Ectodermal cell (in vitro differentiated cells): ENCODE results near the gene C2orf92.

Source experiments
- H3K27ac ChIP-seq: 2 replicates; pipeline ENCODE4 v1.7.0; 2013; ENCODE audit warnings: mild to moderate bottlenecking, low read depth, low read length; ENCODE audit not compliant: insufficient read depth, poor library complexity, severe bottlenecking
- H3K27me3 ChIP-seq: 2 replicates; pipeline ENCODE4 v1.7.0; 2013; ENCODE audit warnings: mild to moderate bottlenecking, low read length; ENCODE audit not compliant: insufficient read depth, control insufficient read depth, poor library complexity, severe bottlenecking
- H3K36me3 ChIP-seq: one replicate; pipeline ENCODE4 v1.7.0; 2013; ENCODE audit warnings: low read length; ENCODE audit not compliant: control insufficient read depth, insufficient read depth
- H3K4me1 ChIP-seq: one replicate; pipeline ENCODE4 v1.7.0; 2013; ENCODE audit warnings: low read length; ENCODE audit not compliant: control insufficient read depth, insufficient read depth
- H3K4me3 ChIP-seq: 2 replicates; pipeline ENCODE4 v1.7.0; 2013; ENCODE audit warnings: low read depth, low read length, control low read depth; ENCODE audit not compliant: insufficient read depth
- H3K9me3 ChIP-seq: 2 replicates; pipeline ENCODE4 v1.7.0; 2013; ENCODE audit warnings: mild to moderate bottlenecking, low read length, moderate library complexity; ENCODE audit not compliant: control insufficient read depth
- WGBS, 2 experiments: methylation state at CpG; one replicate each; pipeline ENCODE4 v1.1.7; 2013; ENCODE audit warnings: missing lambda C conversion rate in 2 of 2; 5-methylcytosine and 5-hydroxymethylcytosine counted together

C2orf92 gene

GRCh38 chr2:97651114-97651513 lies 18.4 kb upstream of the C2orf92 start:
- no peaks in the 10 kb centered on the region for H3K4me1 ChIP-seq
- no peak overlapping the region for H3K27ac ChIP-seq
- no peaks in the 10 kb centered on the region for H3K9me3 ChIP-seq
- 91% methylated on average over 4 of the region's 4 CpGs for WGBS, 2 experiments
- peaks cover 21% of the 10 kb centered on the region for H3K36me3 ChIP-seq
- no peaks in the 10 kb centered on the region for H3K27me3 ChIP-seq
- no peak overlapping the region for H3K4me3 ChIP-seq

- Histone ChIP-seq H3K27me3 (no peaks in the 10 kb centered on the region), H3K4me1 (no peaks in the 10 kb centered on the region), H3K9me3 (no peaks in the 10 kb centered on the region), H3K4me3 (no peak overlapping the region), H3K36me3 (peaks cover 28% of the 10 kb centered on the region), H3K27ac (no peak overlapping the region)
- WGBS, 2 experiments = 90 to 97% methylated on average over 2 of the region's 2 CpGs
These were observed 16.0 kb upstream of the C2orf92 start for GRCh38 chr2:97653473-97653872.

- H3K9me3 ChIP-seq = no peaks in the 10 kb centered on the region
These were observed 15.6 kb upstream of the C2orf92 start for GRCh38 chr2:97653874-97654273.

GRCh38 chr2:97654309-97654708 lies 15.2 kb upstream of the C2orf92 start:
- H3K36me3 ChIP-seq = peaks cover 36% of the 10 kb centered on the region
- 92 to 96% methylated on average over 5 of the region's 5 CpGs for WGBS, 2 experiments

More at GRCh38 chr2:97653874-97654273, 15.6 kb upstream of the C2orf92 start:
- no peak overlapping the region for H3K27ac ChIP-seq
- no peak overlapping the region for H3K4me3 ChIP-seq
- no peaks in the 10 kb centered on the region for H3K27me3 ChIP-seq
- H3K4me1 ChIP-seq = no peaks in the 10 kb centered on the region
- 93 to 95% methylated on average over 1 of the region's 1 CpG for WGBS, 2 experiments
- H3K36me3 ChIP-seq = peaks cover 32% of the 10 kb centered on the region

GRCh38 chr2:97654791-97655190 lies 14.7 kb upstream of the C2orf92 start:
- no peaks in the 10 kb centered on the region for H3K27me3 ChIP-seq
- H3K4me3 ChIP-seq = no peak overlapping the region
- no peaks in the 10 kb centered on the region for H3K9me3 ChIP-seq
- H3K4me1 ChIP-seq = no peaks in the 10 kb centered on the region
- WGBS, 2 experiments = 88 to 96% methylated on average over 2 of the region's 2 CpGs
- peaks cover 36% of the 10 kb centered on the region for H3K36me3 ChIP-seq
- no peak overlapping the region for H3K27ac ChIP-seq

More at GRCh38 chr2:97654309-97654708, 15.2 kb upstream of the C2orf92 start:
- H3K4me1 ChIP-seq = no peaks in the 10 kb centered on the region
- no peak overlapping the region for H3K4me3 ChIP-seq
- H3K27me3 ChIP-seq = no peaks in the 10 kb centered on the region
- no peak overlapping the region for H3K27ac ChIP-seq
- no peaks in the 10 kb centered on the region for H3K9me3 ChIP-seq

GRCh38 chr2:97656129-97656755 lies 13.3 kb upstream of the C2orf92 start:
- no peaks in the 10 kb centered on the region for H3K4me1 ChIP-seq
- no peaks in the 10 kb centered on the region for H3K27me3 ChIP-seq
- H3K9me3 ChIP-seq = no peaks in the 10 kb centered on the region
- 94 to 97% methylated on average over 6 to 7 of the region's 7 CpGs for WGBS, 2 experiments
- no peak overlapping the region for H3K27ac ChIP-seq
- peaks cover 36% of the 10 kb centered on the region for H3K36me3 ChIP-seq
- no peak overlapping the region for H3K4me3 ChIP-seq

- Histone ChIP-seq H3K4me3 (no peak overlapping the region), H3K27me3 (no peaks in the 10 kb centered on the region), H3K9me3 (no peaks in the 10 kb centered on the region), H3K4me1 (peaks cover 6% of the 10 kb centered on the region), H3K27ac (no peak overlapping the region), H3K36me3 (peaks cover 36% of the 10 kb centered on the region)
- 83 to 89% methylated on average over 15 of the region's 15 CpGs for WGBS, 2 experiments
These were observed 12.5 kb upstream of the C2orf92 start for GRCh38 chr2:97656905-97657587.

GRCh38 chr2:97657986-97658690 lies 11.4 kb upstream of the C2orf92 start:
- WGBS, 2 experiments = 94 to 97% methylated on average over 36 to 37 of the region's 37 CpGs
- no peak overlapping the region for H3K27ac ChIP-seq
- peaks cover 36% of the 10 kb centered on the region for H3K36me3 ChIP-seq
- peaks cover 16% of the 10 kb centered on the region for H3K4me1 ChIP-seq
- no peaks in the 10 kb centered on the region for H3K27me3 ChIP-seq
- no peaks in the 10 kb centered on the region for H3K9me3 ChIP-seq
- no peak overlapping the region for H3K4me3 ChIP-seq

- peaks cover 33% of the 10 kb centered on the region for H3K36me3 ChIP-seq
- WGBS, 2 experiments = 94 to 95% methylated on average over 13 of the region's 13 CpGs
These were observed 10.8 kb upstream of the C2orf92 start for GRCh38 chr2:97658691-97659157.

More at GRCh38 chr2:97658691-97659157, 10.8 kb upstream of the C2orf92 start:
- H3K4me1 ChIP-seq = peaks cover 16% of the 10 kb centered on the region
- no peaks in the 10 kb centered on the region for H3K27me3 ChIP-seq
- H3K27ac ChIP-seq = no peak overlapping the region
- no peaks in the 10 kb centered on the region for H3K9me3 ChIP-seq
- H3K4me3 ChIP-seq = no peak overlapping the region
